IPS-11a (cell line): Measurements from ENCODE around the gene TMBIM4.
"Not testable (repeated sequence)": the region's sequence is repeated elsewhere in the genome, so short reads cannot be mapped to it uniquely, and the experiment has no call there.

ENCODE experiments used
- H3K4me3 ChIP-seq: one replicate; pipeline ENCODE4 v1.5.1; 2013; ENCODE audit warnings: low read depth, low read length, control low read depth

TMBIM4 gene, protein sequence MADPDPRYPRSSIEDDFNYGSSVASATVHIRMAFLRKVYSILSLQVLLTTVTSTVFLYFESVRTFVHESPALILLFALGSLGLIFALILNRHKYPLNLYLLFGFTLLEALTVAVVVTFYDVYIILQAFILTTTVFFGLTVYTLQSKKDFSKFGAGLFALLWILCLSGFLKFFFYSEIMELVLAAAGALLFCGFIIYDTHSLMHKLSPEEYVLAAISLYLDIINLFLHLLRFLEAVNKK

DNA sequence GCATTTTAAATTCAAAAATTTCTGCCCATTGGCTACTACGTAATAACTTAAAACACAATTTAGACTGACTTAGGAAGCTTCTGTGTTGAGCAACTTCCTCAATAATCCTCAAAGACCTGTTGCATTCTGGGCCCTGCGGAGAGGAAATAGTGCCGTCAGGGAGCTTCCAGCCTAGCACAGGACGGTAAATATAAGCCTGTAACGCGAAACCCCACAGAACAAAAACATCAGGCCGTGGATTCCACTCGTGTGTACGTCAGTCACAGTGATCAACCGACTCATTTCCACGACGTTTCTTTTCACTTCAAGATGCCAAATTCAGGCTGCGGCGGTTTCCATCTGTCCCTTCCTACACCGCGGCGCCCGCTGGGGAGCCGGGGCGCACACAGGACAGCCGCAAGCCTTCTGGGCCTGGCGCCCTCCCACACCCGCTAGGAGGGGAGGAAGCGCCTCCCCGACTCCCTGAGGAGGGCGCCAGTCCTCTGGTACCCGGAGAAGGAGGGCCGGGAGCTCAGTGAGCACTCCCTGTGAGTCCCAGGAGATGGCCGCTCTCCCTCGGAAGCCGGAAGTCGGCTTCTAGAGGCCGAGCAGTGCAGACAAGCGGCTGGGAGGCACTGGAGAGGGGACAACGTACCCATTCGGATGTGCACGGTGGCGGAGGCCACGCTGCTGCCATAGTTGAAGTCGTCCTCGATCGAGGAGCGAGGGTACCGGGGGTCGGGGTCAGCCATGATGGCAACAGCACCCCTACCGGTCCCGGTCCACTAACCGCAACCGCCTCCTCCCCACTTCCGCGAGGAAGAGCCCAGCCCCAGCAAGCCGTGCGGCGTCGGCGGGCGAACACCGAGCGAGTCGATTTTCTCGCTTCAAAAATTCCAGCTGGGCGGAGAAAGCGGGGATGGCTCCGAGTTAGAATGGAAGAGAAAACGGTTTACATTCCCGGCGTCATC is at the start of gene TMBIM4:
TMBIM4 (minus strand) TSS at position 776 of the 950 bp plus-strand sequence; CDS start at position 731, 45 bp downstream.
- H3K4me3 ChIP-seq: peak within 1 kb of the TSS; percentile 83

DNA sequence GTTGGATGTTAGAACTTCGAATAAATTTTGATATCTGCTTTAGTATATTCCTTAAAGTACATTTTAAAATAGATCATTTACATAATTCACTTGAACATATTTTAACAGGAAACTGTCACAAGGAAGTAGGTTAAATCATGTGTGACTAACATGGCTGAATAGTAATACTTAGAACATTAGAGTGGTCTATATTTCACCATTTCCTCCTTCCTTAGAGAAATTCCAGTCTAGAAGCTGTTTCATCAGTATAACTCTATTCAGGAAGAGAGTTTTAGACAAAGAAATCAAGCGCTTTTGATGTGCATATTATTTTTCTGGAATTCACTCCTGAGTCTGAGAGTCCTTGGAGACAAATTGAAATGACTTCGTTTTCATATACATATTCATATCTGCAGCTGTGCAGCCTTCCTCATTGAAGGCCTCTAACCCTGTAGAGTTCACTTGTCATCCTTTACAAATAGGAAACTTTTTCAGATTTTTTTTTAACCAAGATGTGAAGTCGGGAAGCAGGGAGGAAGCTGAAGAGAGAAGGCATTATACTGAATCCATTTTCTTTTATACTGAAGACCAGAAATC is 47.6 kb upstream of the TMBIM4 start:
- H3K4me3 ChIP-seq: no peak overlapping the region

DNA sequence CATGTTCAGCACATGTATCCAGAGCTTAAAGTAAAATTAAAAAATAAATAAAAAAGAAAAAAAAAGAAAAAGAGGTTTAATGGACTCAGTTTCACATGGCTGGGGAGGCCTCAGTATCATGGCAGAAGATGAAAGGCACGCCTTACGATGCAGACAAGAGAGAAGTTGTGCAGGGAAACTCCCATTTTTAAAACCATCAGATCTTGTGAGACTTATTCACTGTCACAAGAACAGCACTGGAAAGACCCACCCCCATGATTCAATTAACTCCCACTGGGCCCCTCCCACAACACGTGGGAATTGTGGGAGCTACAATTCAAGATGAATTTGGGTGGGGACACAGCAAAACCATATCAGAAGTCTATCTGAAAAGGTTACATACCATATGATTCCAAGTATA is 43.2 kb upstream of the TMBIM4 start:
- H3K4me3 ChIP-seq: not testable (repeated sequence)

DNA sequence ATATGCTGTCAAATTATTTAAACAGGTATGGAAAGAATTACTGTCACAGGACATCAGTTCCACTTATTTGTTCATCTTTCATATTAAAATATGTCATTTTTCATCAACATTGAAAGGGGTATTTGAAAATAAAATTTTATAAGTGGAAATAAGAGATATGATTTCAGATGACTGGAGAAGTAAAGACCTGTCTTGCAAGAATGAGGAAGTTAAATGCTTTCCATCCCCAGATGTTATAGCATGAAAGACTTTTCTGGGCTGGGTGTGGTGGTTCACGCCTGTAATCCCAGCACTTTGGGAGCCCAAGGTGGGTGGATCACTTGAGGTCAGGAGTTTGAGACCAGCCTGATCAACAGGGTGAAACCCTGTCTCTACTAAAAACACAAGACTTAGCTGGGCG is 41.8 kb upstream of the TMBIM4 start:
- not testable (repeated sequence) for H3K4me3 ChIP-seq

DNA sequence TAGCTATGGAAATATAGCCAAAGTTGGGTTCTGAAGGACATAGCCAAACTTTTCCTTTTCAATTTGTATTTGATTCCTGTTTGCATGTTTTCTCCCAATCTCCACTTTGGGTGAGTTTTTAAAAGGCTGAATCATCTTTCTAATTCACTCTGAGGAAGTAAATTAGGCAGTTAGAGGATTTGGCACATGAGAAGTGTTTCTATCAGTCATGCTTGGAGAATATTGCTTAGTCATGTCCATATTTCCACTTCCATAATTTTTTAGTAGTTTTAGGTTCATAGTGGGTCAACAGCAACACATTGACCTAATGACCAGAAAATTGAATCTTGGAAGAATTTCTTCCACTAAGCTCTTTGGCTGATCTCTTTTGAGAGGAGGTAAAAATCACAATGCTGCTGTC is 41.0 kb upstream of the TMBIM4 start:
- H3K4me3 ChIP-seq: no peak overlapping the region

DNA sequence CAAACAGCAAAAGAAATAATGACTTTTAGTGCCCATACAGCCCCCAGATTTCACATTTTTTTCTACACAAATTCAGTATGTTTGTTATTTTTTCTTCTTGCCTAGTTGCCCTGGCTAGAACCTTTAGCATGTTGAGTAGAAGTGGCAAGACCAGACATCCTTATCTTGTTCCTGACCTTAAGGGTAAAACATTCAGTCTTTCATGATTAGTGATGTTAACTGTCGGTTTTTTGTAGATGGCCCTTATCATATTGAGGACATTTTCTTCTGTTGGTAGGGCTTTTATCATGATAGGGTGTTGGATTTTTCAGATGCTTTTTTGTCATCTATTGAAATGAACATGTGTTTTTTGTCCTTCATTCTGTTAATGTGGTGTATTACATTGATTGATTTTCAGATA is 36.3 kb upstream of the TMBIM4 start:
- H3K4me3 ChIP-seq: no peak overlapping the region

DNA sequence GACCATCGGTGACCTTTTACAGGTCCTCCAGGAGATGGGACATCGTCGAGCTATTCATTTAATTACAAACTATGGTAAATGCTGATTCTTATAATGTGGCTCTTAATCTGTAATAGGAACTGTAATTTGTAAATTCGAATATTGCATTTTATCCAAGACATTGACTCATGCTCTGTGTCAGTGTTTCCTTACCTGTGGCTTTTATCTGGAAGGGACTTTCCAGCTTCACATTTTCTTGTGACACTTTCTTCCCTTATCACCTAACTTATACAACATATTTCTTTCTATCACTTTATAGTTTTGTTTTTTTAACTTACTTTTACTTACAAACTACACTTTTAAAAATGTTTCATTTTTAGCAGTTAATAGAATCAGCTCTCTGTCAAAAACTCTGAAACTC is 34.0 kb upstream of the TMBIM4 start:
- H3K4me3 ChIP-seq: no peak overlapping the region

DNA sequence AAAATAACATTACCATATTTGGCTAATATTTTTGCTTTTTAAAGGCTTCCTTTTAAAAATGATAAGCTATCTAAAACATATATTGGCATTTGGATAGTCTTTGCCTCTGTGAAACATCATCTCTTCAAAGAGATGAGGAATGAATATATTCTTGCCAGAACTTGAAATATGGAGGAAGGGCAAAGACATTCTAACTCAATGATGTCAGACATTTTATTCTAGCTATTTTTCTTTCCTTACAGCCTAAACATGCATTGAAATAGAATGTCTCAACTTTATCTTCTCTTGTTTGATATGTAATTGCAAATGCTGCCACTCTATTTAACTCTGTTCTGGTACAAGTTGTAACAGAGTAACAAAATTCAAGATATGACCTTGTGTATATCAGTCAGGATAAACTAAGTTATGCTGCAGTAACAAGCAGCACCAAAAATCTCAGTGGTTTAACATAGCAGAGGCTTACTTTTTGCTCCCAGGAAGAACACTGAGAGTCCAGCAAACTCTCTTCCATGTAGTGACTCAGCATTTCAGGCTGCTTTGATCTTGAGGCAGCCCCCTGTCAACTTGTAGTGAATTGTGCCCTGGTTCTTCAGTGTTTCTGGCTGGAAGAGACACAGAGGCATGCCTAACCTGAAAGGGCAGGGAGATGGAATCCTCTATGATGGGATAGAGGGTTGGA is 30.2 kb upstream of the TMBIM4 start:
- H3K4me3 ChIP-seq: no peak overlapping the region

DNA sequence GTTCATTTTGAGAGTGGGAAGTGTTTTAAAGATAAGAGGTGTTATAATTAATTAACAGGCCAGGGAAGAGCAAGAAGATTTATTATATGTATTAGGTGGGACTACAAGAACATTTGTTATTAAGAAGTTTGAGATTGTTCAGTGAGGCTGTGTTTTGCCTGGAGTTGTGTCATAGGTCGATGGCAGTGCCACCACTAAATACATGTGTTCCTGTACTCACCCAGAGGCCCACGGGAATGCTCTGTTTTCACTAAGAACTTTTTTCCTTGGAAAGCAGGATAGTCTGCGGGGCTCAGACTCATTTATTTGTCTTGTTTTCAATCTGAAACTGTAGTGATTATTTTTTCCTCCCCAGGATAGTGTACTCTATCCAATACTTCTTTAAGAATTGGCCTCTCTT is 29.3 kb upstream of the TMBIM4 start:
- H3K4me3 ChIP-seq: no peak overlapping the region

DNA sequence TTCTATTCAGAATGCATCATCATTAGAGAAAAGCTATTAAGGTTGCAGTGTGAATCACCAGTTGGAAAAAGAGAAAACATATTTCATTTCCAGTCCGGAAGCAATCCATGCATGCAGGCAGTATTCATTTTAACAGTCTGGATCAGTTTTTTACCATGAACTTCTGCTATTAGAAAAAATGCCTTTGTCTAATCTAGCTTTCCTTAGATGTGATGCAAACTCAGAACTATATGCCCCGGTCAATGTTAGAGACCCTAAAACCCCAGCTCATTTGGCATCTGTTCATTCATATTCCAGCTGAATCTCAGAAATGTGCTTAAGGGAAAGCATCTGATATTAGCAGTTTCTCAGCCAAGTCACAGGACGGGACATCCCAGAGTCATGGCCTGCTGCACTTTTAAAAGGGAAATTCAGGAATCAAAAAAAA is 27.7 kb upstream of the TMBIM4 start:
- no peak overlapping the region for H3K4me3 ChIP-seq

DNA sequence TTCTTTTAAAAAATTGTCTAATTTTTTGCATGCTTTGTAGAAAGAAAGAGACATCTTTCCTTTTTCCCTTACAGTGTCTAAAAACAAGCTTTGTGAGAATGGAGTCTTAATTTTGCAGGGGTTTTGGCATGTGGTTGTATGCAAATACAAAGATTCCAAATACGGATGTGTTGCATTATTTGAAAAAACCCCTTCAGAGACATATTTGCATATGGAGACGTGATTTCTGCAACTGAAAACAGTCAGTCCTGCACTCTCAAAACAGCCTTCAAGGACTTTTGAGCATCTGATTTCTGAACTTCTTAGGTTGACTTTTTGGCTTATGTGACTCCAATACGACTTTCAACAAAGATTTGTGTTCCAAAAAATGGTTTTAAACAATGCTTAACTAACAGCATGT is 27.0 kb upstream of the TMBIM4 start:
- H3K4me3 ChIP-seq: no peak overlapping the region

DNA sequence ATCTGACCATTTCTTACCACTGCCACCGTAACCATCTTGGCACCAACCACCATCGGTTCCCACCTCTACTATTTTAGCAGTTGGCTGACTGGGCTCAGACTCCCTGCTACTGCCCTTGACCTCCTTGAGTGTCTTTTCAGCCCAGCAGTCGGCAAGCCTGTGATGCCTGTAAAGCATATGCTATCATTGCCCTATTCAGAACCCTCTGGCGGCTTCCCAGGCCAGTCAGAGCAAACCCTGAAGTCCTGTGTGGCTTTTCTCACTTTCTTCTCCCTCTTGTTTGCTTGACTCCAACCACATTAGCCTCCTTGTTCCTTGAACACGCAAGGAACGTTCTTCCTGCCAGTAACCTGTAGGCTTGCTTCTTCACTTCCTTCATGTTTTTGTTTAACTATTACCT is 25.4 kb upstream of the TMBIM4 start:
- H3K4me3 ChIP-seq: no peak overlapping the region

DNA sequence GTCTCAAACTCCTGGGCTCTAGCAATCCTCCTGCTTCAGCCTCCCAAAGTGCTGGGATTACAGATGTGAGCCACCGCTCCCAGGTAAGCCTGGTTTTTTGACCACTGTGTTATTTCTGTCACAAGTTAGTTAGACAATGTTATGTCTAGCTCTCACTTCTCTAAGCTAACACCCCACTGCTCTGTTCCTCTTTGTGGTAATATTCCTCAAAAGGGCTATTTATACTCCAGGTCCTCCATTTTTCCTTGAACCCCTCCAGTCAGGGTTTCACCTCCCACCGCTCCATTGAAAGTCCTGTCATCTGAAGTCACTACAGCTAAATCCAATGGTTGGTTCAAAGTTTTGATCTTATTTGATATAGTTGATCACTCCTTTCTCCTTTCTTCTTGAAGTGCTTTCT is 24.3 kb upstream of the TMBIM4 start:
- no peak overlapping the region for H3K4me3 ChIP-seq

DNA sequence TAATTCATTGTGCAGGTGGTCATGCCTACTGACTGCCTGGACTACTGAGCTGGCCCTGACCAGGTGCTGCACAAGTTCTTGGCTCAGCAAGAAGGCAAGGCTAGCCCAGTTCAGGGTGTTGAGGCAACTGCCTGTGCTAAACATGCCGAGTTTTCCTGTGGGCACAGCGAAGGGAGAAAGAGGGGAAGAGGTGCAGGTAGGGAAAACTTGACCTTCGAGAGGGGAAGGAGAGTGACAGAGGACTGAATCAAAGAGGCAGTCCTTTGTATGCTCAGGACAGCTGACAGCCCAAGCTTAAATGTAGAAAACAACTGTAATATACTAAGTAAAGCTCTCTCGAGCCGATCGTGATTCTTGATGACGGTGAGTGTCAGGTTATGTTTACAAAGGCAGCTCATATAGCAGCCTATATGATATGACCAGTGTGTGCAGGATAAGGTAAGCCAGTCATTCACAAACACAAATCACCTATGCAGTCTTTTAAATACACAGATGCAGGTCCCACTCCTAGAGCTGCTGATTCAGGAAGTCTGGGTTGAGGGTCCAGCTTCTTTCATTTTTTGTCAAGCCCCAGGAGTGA is 21.8 kb upstream of the TMBIM4 start:
- H3K4me3 ChIP-seq: no peak overlapping the region

DNA sequence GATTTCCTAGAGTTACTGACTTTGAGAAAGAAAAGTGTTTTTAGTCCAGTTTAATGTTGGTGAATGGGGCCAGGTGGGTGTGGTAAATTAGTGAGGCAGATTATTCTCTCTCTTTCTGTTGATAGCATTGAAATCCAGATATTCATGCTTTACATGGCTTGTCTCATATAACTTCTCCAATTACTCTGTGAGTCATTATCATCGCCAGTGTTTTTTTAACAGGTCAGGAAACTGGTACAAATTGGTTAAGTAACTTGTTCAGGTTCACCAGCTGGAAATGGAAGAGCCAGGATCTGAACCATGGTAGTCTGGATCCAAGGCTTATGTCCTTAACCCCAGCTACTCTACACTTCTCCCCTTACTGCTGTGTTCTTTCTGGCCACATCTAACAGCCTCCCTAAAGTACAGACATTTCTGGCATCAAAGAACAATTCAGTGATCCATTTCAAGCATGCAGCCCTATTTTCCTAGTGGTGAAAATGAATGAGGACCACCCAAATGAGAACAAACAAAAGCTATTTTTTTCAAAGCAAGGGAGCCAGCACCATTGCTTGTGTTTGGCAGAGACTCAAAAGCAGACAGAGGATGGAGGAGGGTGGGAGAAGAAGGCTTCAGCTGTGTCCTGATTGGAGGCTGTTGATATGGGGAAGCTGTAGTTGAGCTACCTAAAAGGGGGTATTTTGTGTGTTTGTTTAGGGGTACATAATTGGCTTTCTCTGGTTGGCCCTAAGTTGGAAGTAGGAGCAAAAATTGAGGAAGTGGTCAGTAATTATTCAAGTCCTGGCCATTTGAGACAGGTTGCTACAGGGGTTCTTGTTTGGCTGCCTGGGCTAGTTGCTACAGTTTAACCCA is 20.9 kb upstream of the TMBIM4 start:
- no peak overlapping the region for H3K4me3 ChIP-seq

DNA sequence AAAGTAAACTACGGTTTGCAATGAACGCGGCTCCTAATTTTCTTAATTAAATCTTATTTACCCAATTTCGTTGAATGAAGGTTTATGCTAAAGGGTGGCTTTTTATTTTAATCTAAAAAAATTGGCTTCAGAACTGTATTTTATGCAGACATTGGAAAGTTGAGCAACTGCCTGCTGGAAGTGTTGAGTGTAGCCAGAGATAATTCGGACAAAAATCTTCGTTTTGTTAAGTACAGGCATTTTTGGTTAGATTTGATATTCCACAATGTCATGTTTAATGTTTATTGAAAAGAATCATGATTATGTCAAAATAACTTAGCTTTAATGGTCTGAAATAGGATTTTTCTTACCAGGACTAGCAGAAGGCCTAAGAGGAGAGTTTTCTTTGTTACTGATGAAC is 20.1 kb upstream of the TMBIM4 start:
- no peak overlapping the region for H3K4me3 ChIP-seq

DNA sequence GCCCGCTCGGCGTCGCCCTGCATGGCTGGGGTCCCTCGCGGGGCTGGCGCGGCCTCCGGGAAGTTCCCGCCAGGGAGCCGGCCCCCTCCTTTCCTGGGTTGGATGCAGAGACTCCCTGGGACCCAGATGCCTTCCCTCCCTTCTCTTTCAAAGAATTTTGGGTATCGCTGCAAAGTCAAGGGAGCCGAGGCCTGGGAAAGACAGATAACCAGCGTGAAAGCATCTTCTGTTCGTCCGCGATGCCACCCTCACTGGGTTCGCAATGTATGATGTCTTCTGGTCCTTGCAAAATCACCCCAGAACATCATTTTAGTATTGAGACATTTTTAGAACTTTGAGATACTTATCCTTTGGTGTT is 19.7 kb upstream of the TMBIM4 start:
- peak overlapping the region; percentile 52 for H3K4me3 ChIP-seq

DNA sequence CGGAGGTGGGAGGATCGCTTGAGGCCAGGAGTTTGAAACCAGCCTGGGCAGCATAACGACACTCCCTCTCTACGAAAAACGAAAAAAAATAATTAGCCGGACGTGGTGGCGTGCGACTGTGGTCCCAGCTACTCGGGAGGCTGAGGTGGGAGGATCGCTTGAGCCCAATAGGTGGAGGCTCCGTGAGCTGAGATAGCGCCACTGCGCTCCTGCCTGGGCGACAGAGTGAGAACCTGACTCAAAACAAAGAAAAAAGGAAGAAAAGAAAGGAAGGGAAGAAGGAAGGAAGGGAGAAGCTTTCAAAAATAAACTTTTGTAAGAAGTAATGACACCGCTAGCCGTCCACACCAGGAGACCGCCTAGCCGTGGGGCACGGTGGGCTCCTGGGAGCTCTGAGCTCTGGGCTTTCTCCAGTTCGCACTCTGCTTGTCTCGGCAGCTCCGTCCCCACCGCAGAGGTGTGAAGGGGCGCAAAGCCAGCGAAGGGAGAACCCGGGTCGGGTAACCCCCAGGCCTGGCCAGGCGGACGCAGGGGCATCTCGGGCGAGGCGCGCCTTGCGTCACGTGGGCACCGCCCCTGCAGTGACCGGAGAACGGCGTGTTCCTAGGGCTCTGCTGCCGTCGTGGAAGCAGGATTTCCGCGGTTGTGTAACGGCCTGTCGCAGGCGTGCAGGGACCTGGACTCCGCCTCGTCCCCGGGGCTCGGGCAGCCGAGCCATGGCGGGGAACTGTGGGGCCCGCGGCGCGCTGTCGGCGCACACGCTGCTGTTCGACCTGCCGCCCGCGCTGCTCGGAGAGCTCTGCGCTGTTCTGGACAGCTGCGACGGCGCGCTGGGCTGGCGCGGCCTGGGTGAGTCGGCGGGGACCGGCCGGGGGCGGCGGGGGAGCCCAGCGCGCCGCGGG is 19.0 kb upstream of the TMBIM4 start, which contains the start of gene IRAK3:
IRAK3 (plus strand) TSS at position 631 of the 902 bp plus-strand sequence; CDS start at position 717, 86 bp downstream.
- peak within 1 kb of the TSS; percentile 52 for H3K4me3 ChIP-seq

DNA sequence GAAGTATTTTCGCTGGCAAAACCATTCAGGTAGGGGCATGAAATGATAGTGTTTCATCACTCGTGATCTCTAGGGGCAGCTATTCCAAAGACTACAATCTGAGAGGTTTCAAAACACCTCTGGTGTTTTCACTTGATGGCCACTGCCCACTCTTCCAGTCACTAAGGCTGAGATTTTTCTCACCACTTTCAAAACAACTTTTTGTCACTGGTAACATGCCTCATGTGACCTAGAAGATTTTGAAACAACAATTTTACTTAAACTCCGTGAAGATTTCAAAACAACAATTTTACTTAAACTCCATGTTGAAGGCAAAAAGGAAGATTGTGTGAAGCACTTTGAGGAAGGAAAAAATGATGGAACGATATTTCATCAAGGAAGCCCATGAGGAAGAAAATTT is 18.0 kb upstream of the TMBIM4 start:
- H3K4me3 ChIP-seq: no peak overlapping the region
